LNCaP clone FGC (cell line): ENCODE results near the gene LAMA2.
A peak's percentile ranks its signal among the peaks of the same experiment; 100 is the strongest.

Source experiments
- DNase-seq: peaks from one replicate; pipeline ENCODE4 v3.0.0-alpha.2; 2011; ENCODE audit warnings: low read depth
- H3K4me3 ChIP-seq: 2 replicates; pipeline ENCODE4 v1.5.1; 2011; ENCODE audit warnings: mild to moderate bottlenecking, low read depth, low read length, control low read depth
- TF ChIP-seq, protein P1 (sequence below): IDR thresholded peaks from 2 replicates; pipeline ENCODE4 v1.5.1; 2012; ENCODE audit warnings: mild to moderate bottlenecking; ENCODE audit not compliant: control insufficient read depth, insufficient read depth; ENCODE audit errors: extremely low read depth

The LAMA2 gene

GRCh38 chr6:129494586-129494985 is 611.6 kb downstream of the LAMA2 start:
- TF ChIP-seq, protein P1, sequence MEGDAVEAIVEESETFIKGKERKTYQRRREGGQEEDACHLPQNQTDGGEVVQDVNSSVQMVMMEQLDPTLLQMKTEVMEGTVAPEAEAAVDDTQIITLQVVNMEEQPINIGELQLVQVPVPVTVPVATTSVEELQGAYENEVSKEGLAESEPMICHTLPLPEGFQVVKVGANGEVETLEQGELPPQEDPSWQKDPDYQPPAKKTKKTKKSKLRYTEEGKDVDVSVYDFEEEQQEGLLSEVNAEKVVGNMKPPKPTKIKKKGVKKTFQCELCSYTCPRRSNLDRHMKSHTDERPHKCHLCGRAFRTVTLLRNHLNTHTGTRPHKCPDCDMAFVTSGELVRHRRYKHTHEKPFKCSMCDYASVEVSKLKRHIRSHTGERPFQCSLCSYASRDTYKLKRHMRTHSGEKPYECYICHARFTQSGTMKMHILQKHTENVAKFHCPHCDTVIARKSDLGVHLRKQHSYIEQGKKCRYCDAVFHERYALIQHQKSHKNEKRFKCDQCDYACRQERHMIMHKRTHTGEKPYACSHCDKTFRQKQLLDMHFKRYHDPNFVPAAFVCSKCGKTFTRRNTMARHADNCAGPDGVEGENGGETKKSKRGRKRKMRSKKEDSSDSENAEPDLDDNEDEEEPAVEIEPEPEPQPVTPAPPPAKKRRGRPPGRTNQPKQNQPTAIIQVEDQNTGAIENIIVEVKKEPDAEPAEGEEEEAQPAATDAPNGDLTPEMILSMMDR: no peak
- DNase-seq: no peak

DNA sequence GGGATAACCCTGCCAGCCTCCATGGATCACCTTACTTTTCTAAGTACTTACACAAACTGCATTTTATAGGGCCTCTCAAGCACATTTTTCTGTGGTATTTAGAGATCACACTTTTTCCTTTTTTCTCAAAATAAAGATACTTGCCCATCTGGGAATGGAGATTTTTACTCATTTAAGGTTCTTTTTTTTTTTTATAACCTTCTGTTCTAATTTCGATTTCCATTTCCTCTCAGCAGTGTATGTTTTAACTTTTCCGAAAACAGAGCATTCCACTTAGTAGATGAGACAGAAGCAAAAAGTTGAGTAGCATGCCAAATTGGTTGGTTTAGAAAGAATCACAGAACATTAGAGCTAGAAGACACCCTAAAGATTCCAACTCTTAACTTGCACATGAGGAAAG is 612.7 kb downstream of the LAMA2 start:
- H3K4me3 ChIP-seq: no peak overlapping the region
- TF ChIP-seq, protein P1: no peak
- no peak for DNase-seq

More at GRCh38 chr6:129494586-129494985, 611.6 kb downstream of the LAMA2 start:
- no peak overlapping the region for H3K4me3 ChIP-seq

DNA sequence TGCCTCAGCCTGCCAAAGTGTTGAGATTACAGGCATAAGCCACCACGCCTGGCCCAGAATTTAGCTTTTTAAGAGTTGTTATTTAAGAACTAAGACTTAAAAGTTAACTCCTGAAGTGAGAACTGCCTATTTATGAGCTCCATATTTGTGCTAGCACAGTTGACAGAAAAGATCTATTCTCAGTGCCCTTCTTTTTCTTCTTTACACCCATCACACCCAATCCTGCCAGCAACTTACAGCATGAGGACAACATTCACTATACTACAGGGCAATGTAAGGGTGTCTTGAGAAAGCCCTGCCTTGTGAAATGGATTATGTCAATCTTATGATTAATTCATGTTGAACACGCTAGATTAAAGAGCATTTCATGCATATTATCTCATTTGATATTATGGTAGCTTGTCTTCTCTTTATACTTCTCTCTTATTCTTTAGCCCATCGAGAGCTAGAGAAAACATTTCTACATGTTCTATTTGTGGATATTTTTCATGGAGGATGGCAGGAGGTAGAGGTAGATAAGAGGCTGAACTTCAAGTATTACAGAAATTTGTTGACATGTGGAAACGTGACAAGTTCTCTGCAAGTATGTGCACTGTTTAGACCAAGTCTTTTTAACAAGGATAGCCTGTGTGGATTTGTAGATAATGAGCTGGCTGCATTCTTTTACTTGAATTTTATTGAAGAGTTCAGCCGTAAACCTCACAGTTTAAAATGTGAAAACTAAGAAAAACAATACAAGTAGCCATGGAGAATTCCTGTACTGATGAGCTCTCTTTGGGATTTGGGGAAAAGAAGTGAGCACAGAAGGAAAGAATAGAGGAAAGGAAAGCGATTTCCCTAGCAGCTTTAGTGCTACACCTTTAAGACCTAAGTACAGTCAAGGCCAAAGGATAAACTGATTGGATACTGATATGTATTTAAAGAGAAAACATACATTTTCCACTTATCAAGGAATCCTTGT is 614.8 kb downstream of the LAMA2 start:
- DNase-seq: no peak
- TF ChIP-seq, protein P1: no peak
- H3K4me3 ChIP-seq: no peak overlapping the region

DNA sequence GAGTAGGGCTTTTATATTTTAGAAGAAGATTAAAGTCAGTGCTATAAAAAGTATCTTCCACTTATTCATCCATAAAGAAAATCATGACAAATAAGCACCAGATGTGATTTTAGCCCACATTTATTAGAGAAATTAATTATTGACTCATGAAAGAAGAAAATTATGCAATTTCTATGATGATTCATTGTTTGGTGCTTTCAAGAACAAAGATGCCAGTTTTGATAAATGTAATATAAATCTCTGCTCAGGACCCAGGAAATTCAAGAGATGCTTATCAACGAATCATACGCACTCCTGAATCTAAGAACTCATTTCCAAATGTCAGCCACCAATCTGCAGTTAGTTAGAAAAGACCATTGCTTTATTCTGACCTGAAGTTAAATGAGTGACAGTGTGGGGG is 615.6 kb downstream of the LAMA2 start:
- no peak for DNase-seq
- no peak overlapping the region for H3K4me3 ChIP-seq
- TF ChIP-seq, protein P1: no peak

- TF ChIP-seq, protein P1: peak; percentile 52
- H3K4me3 ChIP-seq: no peak overlapping the region
- no peak for DNase-seq
Observed at GRCh38 chr6:129498950-129499842, 616.3 kb downstream of the LAMA2 start.

GRCh38 chr6:129499843-129500219 is 616.9 kb downstream of the LAMA2 start:
- TF ChIP-seq, protein P1: no peak
- DNase-seq: no peak

More at GRCh38 chr6:129499843-129500219, 616.9 kb downstream of the LAMA2 start:
- no peak overlapping the region for H3K4me3 ChIP-seq
